Keratinocyte (primary cell): ENCODE data around the gene LRRC4. TPM values are rescaled to one million over a fixed set of nuclear protein-coding genes. Genes with fewer than 3 reads are reported as not detected.

ENCODE experiments used
- DNase-seq: peaks from one replicate; pipeline ENCODE4 v3.0.0-alpha.2; 2011; ENCODE audit warnings: low read depth, missing footprints, low spot score
- FAIRE-seq: peaks from 2 replicates; lab custom pipeline; 2011; peaks lifted over from hg19 to GRCh38; lab: Jason Lieb, UNC
- H2AFZ ChIP-seq: 2 replicates; pipeline ENCODE4 v1.6.0; 2012; ENCODE audit warnings: low read length, control low read depth, inconsistent platforms; ENCODE audit not compliant: control insufficient read depth
- H3K27ac ChIP-seq: 2 replicates; pipeline ENCODE4 v1.5.1; 2011; ENCODE audit warnings: low read length; ENCODE audit not compliant: control insufficient read depth, insufficient read depth
- H3K27me3 ChIP-seq: 3 replicates; pipeline ENCODE4 v1.6.0; 2011; ENCODE audit warnings: low read length; ENCODE audit not compliant: control insufficient read depth, insufficient read depth; ENCODE audit errors: extremely low read depth
- H3K36me3 ChIP-seq, 2 experiments: 2 replicates in 1 of 2; 3 replicates in 1 of 2; pipeline ENCODE4 v1.5.1; 2011; ENCODE audit warnings: low read length in 2 of 2, mild to moderate bottlenecking in 1 of 2; ENCODE audit not compliant: control insufficient read depth in 2 of 2, insufficient read depth in 2 of 2; ENCODE audit errors: extremely low read depth in 1 of 2
- H3K4me1 ChIP-seq: 3 replicates; pipeline ENCODE4 v1.5.1; 2011; ENCODE audit warnings: low read length; ENCODE audit not compliant: control insufficient read depth, insufficient read depth; ENCODE audit errors: extremely low read depth
- H3K4me2 ChIP-seq: 3 replicates; pipeline ENCODE4 v1.6.0; 2011; ENCODE audit warnings: low read depth, low read length; ENCODE audit not compliant: control insufficient read depth, insufficient read depth; ENCODE audit errors: extremely low read depth
- H3K4me3 ChIP-seq, 3 experiments: fragments of 200-600 bp in 1 of 3; sonication (generic) in 1 of 3; 2 replicates in 2 of 3; 3 replicates in 1 of 3; pipeline ENCODE4 v1.5.1; 2011 to 2016; ENCODE audit warnings: low read length in 3 of 3, mild to moderate bottlenecking in 3 of 3, control low read depth in 2 of 3, inconsistent platforms in 1 of 3, low read depth in 1 of 3, mixed read lengths in 1 of 3, mixed run types in 1 of 3, moderate library complexity in 1 of 3; ENCODE audit not compliant: control insufficient read depth in 2 of 3, insufficient read depth in 2 of 3; ENCODE audit errors: extremely low read depth in 1 of 3
- H3K79me2 ChIP-seq: 2 replicates; pipeline ENCODE4 v1.6.0; 2012; ENCODE audit warnings: low read length; ENCODE audit not compliant: control insufficient read depth, insufficient read depth
- H3K9ac ChIP-seq: 3 replicates; pipeline ENCODE4 v1.6.0; 2011; ENCODE audit warnings: low read length; ENCODE audit not compliant: control insufficient read depth, insufficient read depth; ENCODE audit errors: extremely low read depth
- H3K9me1 ChIP-seq: 3 replicates; pipeline ENCODE4 v1.6.0; 2011; ENCODE audit warnings: low read length; ENCODE audit not compliant: control insufficient read depth, insufficient read depth; ENCODE audit errors: extremely low read depth
- H3K9me3 ChIP-seq: 2 replicates; pipeline ENCODE4 v1.5.1; 2012; ENCODE audit warnings: low read depth, low read length; ENCODE audit not compliant: control insufficient read depth
- H4K20me1 ChIP-seq: 3 replicates; pipeline ENCODE4 v1.6.0; 2011; ENCODE audit warnings: low read length; ENCODE audit not compliant: control insufficient read depth, insufficient read depth; ENCODE audit errors: extremely low read depth
- CTCF ChIP-seq, 3 experiments: IDR thresholded peaks in 1 of 3; conservative IDR thresholded peaks in 1 of 3; optimal IDR thresholded peaks in 1 of 3; 2 replicates in 2 of 3; 3 replicates in 1 of 3; pipeline versions ENCODE3 to v1.5.1; 2011; ENCODE audit warnings: low read length in 3 of 3, mild to moderate bottlenecking in 3 of 3, moderate library complexity in 2 of 3, control low read depth in 1 of 3, inconsistent platforms in 1 of 3; ENCODE audit not compliant: insufficient read depth in 2 of 3; ENCODE audit errors: extremely low read depth in 1 of 3
- EZH2 ChIP-seq: IDR thresholded peaks from one replicate; pipeline ENCODE4 v1.6.1; 2012; ENCODE audit warnings: inconsistent platforms, mild to moderate bottlenecking, low read length, moderate library complexity
- dilution Hi-C: fragments of 300-500 bp; cut with MboI; formaldehyde crosslinking; loops from one replicate; pipeline ENCODE4 v1.7.0; 2020; ENCODE audit warnings: low sequenced_read_pairs; ENCODE audit not compliant: extremely low pct_ligation_motif_present
- polyA plus RNA-seq, 5 experiments: library from polyadenylated mRNA; depleted of rRNA in 3 of 5; stranded (reverse) in 3 of 5; stranded (forward) in 1 of 5; unstranded in 1 of 5; fragments of >200 nt; gene quantifications; 1 replicate in 1 of 5; 2 replicates in 3 of 5; 3 replicates in 1 of 5; pipeline versions ENCODE4 v1.2.1 to v1.2.3, GENCODE V29; 2011 to 2012; ENCODE audit warnings: missing spikeins in 2 of 5, low read depth in 1 of 5, low replicate concordance in 1 of 5

The LRRC4 gene
- polyA plus RNA-seq, 1 donor (not counting 4 experiments of a cell fraction or from before 2014, with no cell fraction given), result 0.07 TPM

- Histone ChIP-seq H3K4me2 (no peak overlapping the region), H3K27ac (no peak overlapping the region), H3K4me1 (peaks cover 7% of the 10 kb centered on the region), H3K9me1 (peaks cover 9% of the 10 kb centered on the region), H3K27me3 (no peaks in the 10 kb centered on the region), H3K9me3 (no peaks in the 10 kb centered on the region), H3K79me2 (no peaks in the 10 kb centered on the region), H3K4me3 (no peak overlapping the region), H3K9ac (no peak overlapping the region), H4K20me1 (no peaks in the 10 kb centered on the region), H3K36me3 (peaks cover 10 to 14% of the 10 kb centered on the region in 2 experiments), H2AFZ (no peak overlapping the region)
- DNase-seq (no peak), FAIRE-seq (no peak)
- TF ChIP-seq CTCF (optimal IDR thresholded peaks at IDR 0.05 in 1 of 3, IDR thresholded peaks at IDR 0.05 in 1 of 3, conservative IDR thresholded peaks at IDR 0.05 in 1 of 3; ENCODE audit: extremely low read depth in 1 of 3, insufficient read depth in 2 of 3, low read length in 3 of 3) (no peak), EZH2 (no peak)
- dilution Hi-C loops, result no loop called here
Observed at GRCh38 chr7:128053991-128054390, 22.8 kb upstream of the LRRC4 start.

- FAIRE-seq (no peak), DNase-seq (no peak)
- no peak for TF ChIP-seq CTCF (optimal IDR thresholded peaks at IDR 0.05 in 1 of 3, IDR thresholded peaks at IDR 0.05 in 1 of 3, conservative IDR thresholded peaks at IDR 0.05 in 1 of 3; ENCODE audit: extremely low read depth in 1 of 3, insufficient read depth in 2 of 3, low read length in 3 of 3)
- TF ChIP-seq EZH2, result no peak
- H3K9me3 ChIP-seq, result no peaks in the 10 kb centered on the region
- no peaks in the 10 kb centered on the region for H3K79me2 ChIP-seq
- H3K4me3 ChIP-seq, result no peak overlapping the region
- H3K9me1 ChIP-seq, result peaks cover 9% of the 10 kb centered on the region
- peaks cover 7% of the 10 kb centered on the region for H3K4me1 ChIP-seq
- no peak overlapping the region for H3K4me2 ChIP-seq
- peaks cover 14 to 20% of the 10 kb centered on the region in 2 experiments for H3K36me3 ChIP-seq
- H3K27me3 ChIP-seq, result no peaks in the 10 kb centered on the region
- no peak overlapping the region for H3K27ac ChIP-seq
- H2AFZ ChIP-seq, result no peak overlapping the region
- no peaks in the 10 kb centered on the region for H4K20me1 ChIP-seq
- no peak overlapping the region for H3K9ac ChIP-seq
- dilution Hi-C loops, result no loop called here
Observed at GRCh38 chr7:128053023-128053422, 21.8 kb upstream of the LRRC4 start.
